OCI-LY1 (cell line): ENCODE results near the gene SHROOM3.

Experiments
- H2AFZ ChIP-seq: fragments of 200-600 bp; sonication (generic), shearing (Covaris generic); 2 replicates; pipeline ENCODE4 v1.6.0; 2014; ENCODE audit warnings: antibody characterized with exemption, mild to moderate bottlenecking, low read length
- H3F3A ChIP-seq: fragments of 200-600 bp; sonication (generic), shearing (Covaris generic); 2 replicates; pipeline ENCODE4 v1.6.0; 2014; ENCODE audit warnings: mild to moderate bottlenecking, antibody characterized with exemption, low read length, moderate library complexity; ENCODE audit not compliant: insufficient read depth
- H3K27ac ChIP-seq: fragments of 200-600 bp; sonication (generic); 2 replicates; pipeline ENCODE4 v1.5.1; 2014; ENCODE audit warnings: low read length, mixed run types, mild to moderate bottlenecking, low read depth; ENCODE audit not compliant: poor library complexity, severe bottlenecking
- H3K27me3 ChIP-seq: fragments of 200-600 bp; sonication (generic); 2 replicates; pipeline ENCODE4 v1.6.0; 2014; ENCODE audit warnings: antibody characterized with exemption, mild to moderate bottlenecking, low read length, moderate library complexity; ENCODE audit not compliant: insufficient read depth
- H3K36me3 ChIP-seq: fragments of 200-600 bp; sonication (generic); 2 replicates; pipeline ENCODE4 v1.6.1; 2014; ENCODE audit warnings: mild to moderate bottlenecking, antibody characterized with exemption, low read length, moderate library complexity, mixed read lengths; ENCODE audit not compliant: insufficient read depth
- H3K4me1 ChIP-seq: fragments of 200-600 bp; sonication (generic); 2 replicates; pipeline ENCODE4 v1.5.1; 2014; ENCODE audit warnings: mild to moderate bottlenecking, low read length, moderate library complexity; ENCODE audit not compliant: insufficient read depth, severe bottlenecking
- H3K4me2 ChIP-seq: fragments of 200-600 bp; sonication (generic), shearing (Covaris generic); 2 replicates; pipeline ENCODE4 v1.6.1; 2014; ENCODE audit warnings: low read length
- H3K4me3 ChIP-seq: fragments of 200-600 bp; sonication (generic); 2 replicates; pipeline ENCODE4 v1.5.1; 2014; ENCODE audit warnings: low read length, low read depth, mild to moderate bottlenecking, mixed read lengths; ENCODE audit not compliant: poor library complexity, severe bottlenecking
- H3K79me2 ChIP-seq: fragments of 200-600 bp; shearing (Covaris generic); 2 replicates; pipeline ENCODE4 v1.6.1; 2016; ENCODE audit warnings: mixed run types, low read length, mixed read lengths; ENCODE audit not compliant: insufficient read depth
- H3K9ac ChIP-seq: fragments of 200-600 bp; sonication (generic), shearing (Covaris generic); 2 replicates; pipeline ENCODE4 v1.6.1; 2014; ENCODE audit warnings: mild to moderate bottlenecking, low read length, mixed read lengths
- H3K9me2 ChIP-seq: fragments of 200-600 bp; sonication (generic), shearing (Covaris generic); 2 replicates; pipeline ENCODE4 v1.6.1; 2014; ENCODE audit warnings: low read depth, mild to moderate bottlenecking, low read length, mixed read lengths
- H3K9me3 ChIP-seq: fragments of 200-600 bp; shearing (Covaris generic); 2 replicates; pipeline ENCODE4 v1.6.1; 2014; ENCODE audit warnings: low read length, mixed read lengths
- H4K20me1 ChIP-seq: fragments of 200-600 bp; sonication (generic), shearing (Covaris generic); 2 replicates; pipeline ENCODE4 v1.6.0; 2016; ENCODE audit warnings: mild to moderate bottlenecking, low read length; ENCODE audit not compliant: insufficient read depth
- EZH2 ChIP-seq: fragments of 200-600 bp; sonication (generic), shearing (Covaris generic); IDR thresholded peaks from 2 replicates; pipeline ENCODE4 v1.8.0; 2017; ENCODE audit warnings: borderline replicate concordance, mixed run types, mild to moderate bottlenecking, antibody characterized with exemption, low read length, moderate library complexity, mixed read lengths
- TF ChIP-seq, protein P1 (sequence below): fragments of 200-600 bp; sonication (generic), shearing (Covaris generic); IDR thresholded peaks from 2 replicates; pipeline ENCODE4 v1.5.1; 2017; ENCODE audit warnings: mild to moderate bottlenecking, antibody characterized with exemption, low read length, moderate library complexity, mixed read lengths

SHROOM3 gene

DNA sequence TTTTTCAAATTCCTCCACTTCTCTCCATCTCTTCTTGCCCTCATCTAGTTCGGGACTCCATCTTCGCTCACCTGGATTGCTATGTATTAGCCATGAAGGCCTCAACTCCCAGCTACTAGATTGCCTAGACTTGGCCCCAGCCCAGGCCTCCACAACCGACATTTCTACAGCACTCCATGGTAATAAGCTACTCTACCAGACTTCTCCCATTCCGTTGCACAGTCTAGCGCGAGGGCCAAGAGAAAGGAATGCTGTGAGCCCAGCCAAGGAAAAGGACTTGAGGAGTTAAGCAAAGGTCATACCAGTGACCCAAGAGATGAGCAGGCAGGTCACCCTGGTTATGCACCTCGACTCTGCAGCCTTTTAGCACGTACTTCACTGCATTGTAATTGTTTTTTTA, 387.3 kb downstream of the SHROOM3 start:
- no peaks in the 10 kb centered on the region for H3K9me3 ChIP-seq
- no peaks in the 10 kb centered on the region for H4K20me1 ChIP-seq
- no peak overlapping the region for H3K27ac ChIP-seq
- H3F3A ChIP-seq, result no peaks in the 10 kb centered on the region
- no peak overlapping the region for H3K9ac ChIP-seq
- H3K79me2 ChIP-seq, result no peaks in the 10 kb centered on the region
- H3K4me1 ChIP-seq, result no peaks in the 10 kb centered on the region
- TF ChIP-seq, protein P1, sequence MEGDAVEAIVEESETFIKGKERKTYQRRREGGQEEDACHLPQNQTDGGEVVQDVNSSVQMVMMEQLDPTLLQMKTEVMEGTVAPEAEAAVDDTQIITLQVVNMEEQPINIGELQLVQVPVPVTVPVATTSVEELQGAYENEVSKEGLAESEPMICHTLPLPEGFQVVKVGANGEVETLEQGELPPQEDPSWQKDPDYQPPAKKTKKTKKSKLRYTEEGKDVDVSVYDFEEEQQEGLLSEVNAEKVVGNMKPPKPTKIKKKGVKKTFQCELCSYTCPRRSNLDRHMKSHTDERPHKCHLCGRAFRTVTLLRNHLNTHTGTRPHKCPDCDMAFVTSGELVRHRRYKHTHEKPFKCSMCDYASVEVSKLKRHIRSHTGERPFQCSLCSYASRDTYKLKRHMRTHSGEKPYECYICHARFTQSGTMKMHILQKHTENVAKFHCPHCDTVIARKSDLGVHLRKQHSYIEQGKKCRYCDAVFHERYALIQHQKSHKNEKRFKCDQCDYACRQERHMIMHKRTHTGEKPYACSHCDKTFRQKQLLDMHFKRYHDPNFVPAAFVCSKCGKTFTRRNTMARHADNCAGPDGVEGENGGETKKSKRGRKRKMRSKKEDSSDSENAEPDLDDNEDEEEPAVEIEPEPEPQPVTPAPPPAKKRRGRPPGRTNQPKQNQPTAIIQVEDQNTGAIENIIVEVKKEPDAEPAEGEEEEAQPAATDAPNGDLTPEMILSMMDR, result no peak
- TF ChIP-seq EZH2, result no peak
- no peak overlapping the region for H3K4me2 ChIP-seq
- H3K4me3 ChIP-seq, result no peak overlapping the region
- H3K9me2 ChIP-seq, result no peaks in the 10 kb centered on the region
- H3K27me3 ChIP-seq, result no peaks in the 10 kb centered on the region
- no peaks in the 10 kb centered on the region for H3K36me3 ChIP-seq
- H2AFZ ChIP-seq, result no peak overlapping the region

DNA sequence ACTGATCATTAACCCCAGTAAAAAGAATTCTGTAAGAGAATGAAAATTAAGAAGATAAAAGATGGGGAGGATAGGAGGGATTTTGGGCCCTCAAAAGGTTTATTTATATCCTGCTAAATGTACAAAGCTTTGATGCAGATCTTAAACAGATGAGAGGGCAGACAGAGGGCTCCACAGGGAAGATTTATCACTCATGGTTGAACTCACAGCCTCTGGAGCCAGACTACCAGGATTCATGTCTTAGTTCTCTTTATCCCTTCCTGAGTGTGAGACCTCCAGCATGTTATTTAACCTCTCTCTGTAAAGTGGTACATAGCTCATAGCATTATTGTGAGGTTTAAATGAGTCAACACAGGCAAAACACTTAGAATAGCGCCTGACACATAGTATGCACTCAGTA, 388.5 kb downstream of the SHROOM3 start:
- Histone ChIP-seq H3K4me1 (no peaks in the 10 kb centered on the region), H3K27me3 (no peaks in the 10 kb centered on the region), H3K27ac (no peak overlapping the region), H3K9ac (no peak overlapping the region), H3K9me2 (no peaks in the 10 kb centered on the region), H3K79me2 (no peaks in the 10 kb centered on the region), H3K9me3 (no peaks in the 10 kb centered on the region), H3F3A (no peaks in the 10 kb centered on the region), H4K20me1 (no peaks in the 10 kb centered on the region), H3K4me2 (no peak overlapping the region), H3K4me3 (no peak overlapping the region), H3K36me3 (no peaks in the 10 kb centered on the region), H2AFZ (no peak overlapping the region)
- TF ChIP-seq, protein P1, result no peak
- TF ChIP-seq EZH2, result no peak

GRCh38 chr4:76830612-76830963, 395.6 kb downstream of the SHROOM3 start:
- H3K9me3 ChIP-seq, result no peaks in the 10 kb centered on the region
- H3K9ac ChIP-seq, result no peak overlapping the region
- no peaks in the 10 kb centered on the region for H3K79me2 ChIP-seq
- H3K27me3 ChIP-seq, result no peaks in the 10 kb centered on the region
- H3K4me3 ChIP-seq, result no peak overlapping the region
- no peaks in the 10 kb centered on the region for H3F3A ChIP-seq
- H3K36me3 ChIP-seq, result no peaks in the 10 kb centered on the region
- no peak overlapping the region for H3K27ac ChIP-seq
- no peaks in the 10 kb centered on the region for H3K4me1 ChIP-seq
- no peak overlapping the region for H2AFZ ChIP-seq
- no peaks in the 10 kb centered on the region for H4K20me1 ChIP-seq
- no peak for TF ChIP-seq EZH2
- H3K9me2 ChIP-seq, result no peaks in the 10 kb centered on the region
- H3K4me2 ChIP-seq, result no peak overlapping the region

DNA sequence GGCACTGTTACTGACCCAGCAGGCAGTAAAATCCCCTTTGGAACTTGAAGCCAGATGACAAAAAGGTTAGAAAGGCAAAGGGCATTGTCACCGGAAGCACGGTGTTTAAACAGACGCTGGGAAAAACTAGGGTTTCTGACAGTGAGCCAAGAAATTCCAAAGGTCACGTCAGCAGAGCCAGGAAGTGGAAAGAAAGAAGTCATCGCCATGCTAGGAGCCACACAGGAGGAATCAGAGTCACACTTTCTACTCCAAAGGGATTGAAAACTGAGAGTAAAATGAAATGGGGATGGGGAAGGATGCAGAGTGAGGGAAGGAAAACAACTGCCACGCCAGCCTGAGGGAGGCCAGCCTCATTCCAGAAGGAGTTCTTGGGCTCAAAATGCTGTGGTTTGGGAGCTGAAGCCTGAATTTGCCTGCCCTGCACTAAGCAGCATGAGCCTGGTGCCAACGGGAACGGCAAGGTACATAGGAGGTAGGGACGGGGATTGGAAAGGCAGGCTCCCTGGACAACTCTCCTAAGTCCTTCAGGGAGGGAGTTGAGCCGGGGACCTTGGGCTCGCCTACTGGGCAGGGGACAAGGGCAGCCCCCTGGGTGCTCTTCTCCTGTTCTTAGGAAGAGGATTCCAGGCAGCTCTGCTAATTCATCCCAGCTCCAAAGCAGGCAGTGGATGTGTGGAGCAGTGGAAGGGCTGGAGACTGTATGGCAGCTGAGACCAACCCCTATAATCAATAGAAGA, 396.1 kb downstream of the SHROOM3 start:
- H2AFZ ChIP-seq, result no peak overlapping the region
- H3F3A ChIP-seq, result no peaks in the 10 kb centered on the region
- H3K27me3 ChIP-seq, result no peaks in the 10 kb centered on the region
- H3K9ac ChIP-seq, result no peak overlapping the region
- no peak overlapping the region for H3K4me3 ChIP-seq
- no peaks in the 10 kb centered on the region for H3K9me2 ChIP-seq
- no peaks in the 10 kb centered on the region for H3K79me2 ChIP-seq
- no peaks in the 10 kb centered on the region for H4K20me1 ChIP-seq
- no peaks in the 10 kb centered on the region for H3K9me3 ChIP-seq
- no peak overlapping the region for H3K27ac ChIP-seq
- H3K4me1 ChIP-seq, result no peaks in the 10 kb centered on the region
- TF ChIP-seq, protein P1, result no peak
- no peak for TF ChIP-seq EZH2
- H3K4me2 ChIP-seq, result no peak overlapping the region
- no peaks in the 10 kb centered on the region for H3K36me3 ChIP-seq
